ENCODE measurements around the gene POU6F2. TPM values are rescaled to one million over a fixed set of nuclear protein-coding genes. Genes with fewer than 3 reads are reported as not detected.
"Not testable (repeated sequence)": the region's sequence is repeated elsewhere in the genome, so short reads cannot be mapped to it uniquely, and the experiment has no call there.

The POU6F2 gene
- total RNA-seq, 4 donors from 2014 or later = not detected

DNA sequence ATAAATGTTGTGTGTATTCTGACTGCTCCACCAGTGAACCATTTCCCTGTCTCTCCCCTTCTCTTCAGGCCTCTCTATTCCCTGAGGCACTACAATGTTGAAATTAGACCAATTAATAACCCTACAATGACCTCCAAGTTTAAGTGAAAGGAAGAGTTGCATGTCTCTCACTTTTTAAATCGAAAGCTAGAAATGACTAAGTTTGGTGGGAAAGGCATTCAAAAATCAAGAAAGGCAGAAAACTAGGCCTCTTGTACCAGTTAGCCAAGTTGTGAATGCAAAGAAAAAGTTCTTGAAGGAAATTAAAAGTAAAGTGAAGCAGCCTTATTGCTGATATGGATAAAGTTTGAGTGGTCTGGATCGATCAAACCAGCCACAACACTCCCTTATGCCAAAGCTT lies 390.2 kb downstream of the POU6F2 start:
- no peaks in the 10 kb centered on the region for H3K4me1 ChIP-seq
- peaks cover 5% of the 10 kb centered on the region for H3K27me3 ChIP-seq
- no peak for TF ChIP-seq CTCF (IDR thresholded peaks at IDR 0.05)
- no peak for TF ChIP-seq POLR2A (IDR thresholded peaks at IDR 0.05)
- TF ChIP-seq POLR2AphosphoS5 (IDR thresholded peaks at IDR 0.05) = no peak
- no peak for TF ChIP-seq EP300 (IDR thresholded peaks at IDR 0.05)
- H3K27ac ChIP-seq = no peak overlapping the region
- H3K4me3 ChIP-seq = no peak overlapping the region
- no peak for DNase-seq (ENCODE audit: low spot score in 2 of 2)
- no peaks in the 10 kb centered on the region for H3K9me3 ChIP-seq
- H3K36me3 ChIP-seq = no peaks in the 10 kb centered on the region
- WGBS = 90% methylated on average over 2 of the region's 2 CpGs

DNA sequence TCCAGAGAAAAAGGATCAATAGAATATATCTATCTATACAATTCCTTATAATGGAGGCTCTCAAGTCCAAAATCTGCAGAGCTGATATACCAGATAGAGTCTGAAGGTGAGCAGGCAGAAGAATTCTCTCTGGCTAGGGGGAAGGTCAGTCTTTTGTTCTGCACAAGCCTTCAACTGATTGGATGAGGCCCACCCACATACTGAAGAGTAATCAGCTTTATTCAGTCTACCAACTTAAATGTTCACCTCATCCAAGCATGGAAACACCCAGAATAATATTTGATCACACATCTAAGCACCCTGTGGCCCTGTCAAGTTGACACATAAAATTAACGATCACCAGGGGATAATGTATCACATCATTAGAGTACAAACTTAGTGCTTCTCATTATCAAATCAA lies 394.7 kb downstream of the POU6F2 start:
- Histone ChIP-seq H3K36me3 (no peaks in the 10 kb centered on the region), H3K27me3 (peaks cover 2% of the 10 kb centered on the region), H3K9me3 (no peaks in the 10 kb centered on the region), H3K4me1 (no peaks in the 10 kb centered on the region), H3K27ac (no peak overlapping the region), H3K4me3 (no peak overlapping the region)
- no peak for DNase-seq (ENCODE audit: low spot score in 2 of 2)
- 100% methylated on average over 1 of the region's 1 CpG for whole genome bisulfite sequencing
- TF ChIP-seq EP300 (IDR thresholded peaks at IDR 0.05) (no peak), CTCF (IDR thresholded peaks at IDR 0.05) (no peak), POLR2A (IDR thresholded peaks at IDR 0.05) (no peak), POLR2AphosphoS5 (IDR thresholded peaks at IDR 0.05) (no peak)

DNA sequence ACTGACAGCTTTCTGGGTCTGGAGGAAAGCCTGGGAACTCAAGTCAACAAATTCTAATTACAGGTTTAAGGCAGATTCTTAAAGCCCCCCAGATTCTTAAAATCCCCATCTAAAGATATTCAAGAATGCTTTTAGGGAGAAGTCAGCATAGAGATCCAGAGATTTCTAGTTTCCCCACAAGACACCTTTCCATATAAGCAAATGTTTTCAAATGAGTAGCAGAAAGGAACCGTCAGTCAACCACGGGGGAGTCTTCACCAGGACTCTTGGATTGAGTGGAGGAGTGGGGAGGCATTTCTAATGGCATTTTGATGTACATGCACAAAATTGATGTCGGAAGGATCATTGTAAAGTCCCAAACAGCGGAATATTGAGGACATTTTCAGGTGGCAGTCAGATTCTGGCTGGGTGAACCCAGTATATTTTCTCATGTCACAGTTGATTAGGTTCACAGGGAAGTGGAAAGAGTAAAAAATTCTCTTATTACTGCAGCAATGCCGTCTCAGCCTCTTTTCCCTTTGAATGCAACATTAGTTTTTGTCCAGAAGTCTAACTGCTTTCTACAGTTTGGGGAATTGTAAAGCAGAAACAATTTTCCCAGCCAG lies 396.8 kb downstream of the POU6F2 start:
- Histone ChIP-seq H3K4me3 (no peak overlapping the region), H3K4me1 (no peaks in the 10 kb centered on the region), H3K27ac (no peak overlapping the region), H3K27me3 (peaks cover 2% of the 10 kb centered on the region), H3K36me3 (no peaks in the 10 kb centered on the region), H3K9me3 (no peaks in the 10 kb centered on the region)
- no peak for TF ChIP-seq EP300 (IDR thresholded peaks at IDR 0.05)
- no peak for TF ChIP-seq POLR2AphosphoS5 (IDR thresholded peaks at IDR 0.05)
- no peak for TF ChIP-seq CTCF (IDR thresholded peaks at IDR 0.05)
- no peak for TF ChIP-seq POLR2A (IDR thresholded peaks at IDR 0.05)
- WGBS = 82% methylated on average over 5 of the region's 5 CpGs
- no peak for DNase-seq (ENCODE audit: low spot score in 2 of 2)

- Histone ChIP-seq H3K27me3 (peaks cover 2% of the 10 kb centered on the region), H3K4me3 (no peak overlapping the region), H3K27ac (no peak overlapping the region), H3K4me1 (no peaks in the 10 kb centered on the region), H3K36me3 (no peaks in the 10 kb centered on the region), H3K9me3 (no peaks in the 10 kb centered on the region)
- TF ChIP-seq EP300 (IDR thresholded peaks at IDR 0.05) (no peak), CTCF (IDR thresholded peaks at IDR 0.05) (no peak), POLR2A (IDR thresholded peaks at IDR 0.05) (no peak), POLR2AphosphoS5 (IDR thresholded peaks at IDR 0.05) (no peak)
- WGBS = 73% methylated on average over 9 of the region's 9 CpGs
- DNase-seq (ENCODE audit: low spot score in 2 of 2) = no peak
Observed at GRCh38 chr7:39375047-39375873, 397.6 kb downstream of the POU6F2 start.

GRCh38 chr7:39375874-39376190 lies 398.1 kb downstream of the POU6F2 start:
- Histone ChIP-seq H3K4me3 (no peak overlapping the region), H3K9me3 (no peaks in the 10 kb centered on the region), H3K27me3 (peaks cover 2% of the 10 kb centered on the region), H3K4me1 (no peaks in the 10 kb centered on the region), H3K36me3 (no peaks in the 10 kb centered on the region), H3K27ac (no peak overlapping the region)
- no peak for DNase-seq (ENCODE audit: low spot score in 2 of 2)
- no peak for TF ChIP-seq POLR2A (IDR thresholded peaks at IDR 0.05)
- TF ChIP-seq POLR2AphosphoS5 (IDR thresholded peaks at IDR 0.05) = no peak
- TF ChIP-seq EP300 (IDR thresholded peaks at IDR 0.05) = no peak
- TF ChIP-seq CTCF (IDR thresholded peaks at IDR 0.05) = no peak

GRCh38 chr7:39376881-39377280 lies 399.2 kb downstream of the POU6F2 start:
- WGBS = 96% methylated on average over 5 of the region's 5 CpGs
- not testable (repeated sequence) for H3K27me3 ChIP-seq; H3K4me1 ChIP-seq; H3K9me3 ChIP-seq; H3K27ac ChIP-seq; H3K4me3 ChIP-seq; H3K36me3 ChIP-seq; DNase-seq (ENCODE audit: low spot score in 2 of 2)

Data from suprapubic skin (tissue), 4 donors.